GM19467 (cell line): ENCODE data around the gene LMNTD1.
"Not testable (repeated sequence)": the region's sequence is repeated elsewhere in the genome, so short reads cannot be mapped to it uniquely, and the experiment has no call there.

Experiments
- ATAC-seq: cut with Tn5 transposase; IDR thresholded peaks from one replicate; pipeline ENCODE4 v1.9.1; 2021; ENCODE audit warnings: mild to moderate bottlenecking, moderate library complexity; ENCODE audit not compliant: unreplicated experiment

Gene LMNTD1

GRCh38 chr12:25553098-25553497, at the start of gene LMNTD1:
Gene LMNTD1, minus strand, starts transcription at chr12:25553283. Its CDS starts 324 bp downstream, at chr12:25552959.
- ATAC-seq, result no peak

DNA sequence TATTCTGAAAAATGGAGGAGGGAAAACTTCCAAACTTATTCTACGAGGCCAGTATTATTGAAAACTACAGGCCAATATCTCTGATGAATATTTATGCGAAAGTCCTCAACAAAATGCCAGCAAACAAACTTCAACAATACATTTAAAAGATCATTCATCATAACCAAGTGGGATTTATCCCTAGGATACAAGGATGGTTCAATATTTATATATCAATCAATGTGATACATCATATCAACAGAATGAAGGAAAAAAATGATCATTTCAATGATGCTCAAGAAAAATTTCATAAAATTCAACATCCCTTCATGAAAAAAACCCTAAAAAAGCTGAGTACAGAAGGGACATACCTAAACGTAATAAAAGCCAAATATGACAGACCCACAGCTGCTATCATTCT, 45.9 kb upstream of the LMNTD1 start:
- ATAC-seq, result no peak

- not testable (repeated sequence) for ATAC-seq
Measured at GRCh38 chr12:25595496-25595895, 42.4 kb upstream of the LMNTD1 start.

- ATAC-seq, result no peak
Measured at GRCh38 chr12:25594376-25594775, 41.3 kb upstream of the LMNTD1 start.

GRCh38 chr12:25592725-25593495, 39.8 kb upstream of the LMNTD1 start:
- ATAC-seq, result no peak

- ATAC-seq, result no peak
Measured at GRCh38 chr12:25591144-25591543, 38.1 kb upstream of the LMNTD1 start.

DNA sequence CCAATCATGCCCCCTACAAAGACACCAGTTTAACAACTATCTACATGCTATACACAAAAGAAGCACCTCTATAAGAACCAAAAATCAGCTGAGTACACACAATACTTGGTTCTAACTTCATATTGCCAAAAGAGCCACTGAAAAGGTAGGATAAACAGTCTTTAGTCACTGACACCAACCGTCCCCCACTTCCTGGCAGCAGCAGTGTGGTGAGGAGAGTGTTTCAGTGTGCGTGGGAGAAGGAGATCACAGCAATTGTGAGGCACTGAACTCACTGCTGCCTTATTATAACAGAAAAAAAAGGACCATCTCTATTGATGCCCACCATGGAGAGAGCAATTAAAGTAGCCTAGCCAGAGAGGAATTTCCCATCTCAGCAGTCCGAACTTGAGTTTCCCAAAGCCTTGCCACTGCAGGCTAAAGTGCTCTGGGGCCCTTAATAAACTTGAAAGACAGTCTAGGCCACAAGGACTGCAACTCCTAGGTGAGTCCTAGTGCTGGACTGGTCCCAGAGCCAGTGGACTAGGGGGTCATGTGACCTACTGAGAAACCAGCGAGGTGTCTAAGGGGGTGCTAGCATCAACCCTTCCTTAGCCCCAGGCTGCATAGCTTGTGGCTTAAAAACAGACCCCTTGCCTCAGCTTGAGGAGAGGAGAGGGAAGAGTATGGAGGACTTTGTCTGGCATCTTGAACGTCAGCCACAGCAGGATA, 37.1 kb upstream of the LMNTD1 start:
- no peak for ATAC-seq

- no peak for ATAC-seq
Measured at GRCh38 chr12:25587346-25587745, 34.3 kb upstream of the LMNTD1 start.

GRCh38 chr12:25585662-25586061, 32.6 kb upstream of the LMNTD1 start:
- no peak for ATAC-seq

- no peak for ATAC-seq
Measured at GRCh38 chr12:25585021-25585523, 32.0 kb upstream of the LMNTD1 start.

DNA sequence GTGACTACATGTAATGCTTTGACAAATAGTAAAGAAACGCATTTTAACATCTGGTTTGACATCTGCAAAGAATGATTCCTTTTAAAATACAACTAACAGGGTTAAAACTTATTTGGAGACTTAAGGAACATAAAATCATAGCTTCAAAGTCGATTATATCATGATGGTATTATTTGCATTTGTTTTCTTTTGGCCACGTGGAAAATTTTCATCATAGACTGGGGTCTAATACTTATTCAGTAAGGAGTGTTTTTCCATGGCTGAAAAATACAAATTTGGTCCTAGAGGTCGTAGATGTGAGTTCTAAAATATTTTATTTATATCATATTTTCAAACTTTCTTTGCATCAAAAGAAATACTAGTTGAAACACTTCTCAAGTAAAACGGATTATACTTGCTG, 31.5 kb upstream of the LMNTD1 start:
- ATAC-seq, result no peak

DNA sequence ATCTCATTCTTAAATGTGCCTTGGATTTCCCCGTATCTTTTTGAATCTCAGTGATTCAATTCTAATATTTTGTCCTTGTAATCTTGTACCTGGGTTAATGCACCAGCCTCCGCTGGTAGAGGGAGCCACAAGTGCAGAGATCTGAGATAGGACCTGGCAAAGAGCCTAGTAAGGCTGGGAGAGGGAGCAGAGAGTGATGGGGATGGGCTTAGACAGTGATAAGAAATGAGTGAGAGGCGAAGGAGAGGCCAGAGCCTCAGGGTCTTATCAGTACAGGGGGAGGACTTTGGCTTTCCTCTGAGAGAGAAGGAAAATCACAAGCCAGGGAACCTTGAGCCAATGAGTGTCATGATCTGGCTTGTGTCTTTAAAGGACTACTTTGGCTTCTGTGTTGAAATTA, 30.5 kb upstream of the LMNTD1 start:
- no peak for ATAC-seq

GRCh38 chr12:25581067-25581466, 28.0 kb upstream of the LMNTD1 start:
- ATAC-seq, result no peak

- no peak for ATAC-seq
Measured at GRCh38 chr12:25578411-25579143, 25.5 kb upstream of the LMNTD1 start.

DNA sequence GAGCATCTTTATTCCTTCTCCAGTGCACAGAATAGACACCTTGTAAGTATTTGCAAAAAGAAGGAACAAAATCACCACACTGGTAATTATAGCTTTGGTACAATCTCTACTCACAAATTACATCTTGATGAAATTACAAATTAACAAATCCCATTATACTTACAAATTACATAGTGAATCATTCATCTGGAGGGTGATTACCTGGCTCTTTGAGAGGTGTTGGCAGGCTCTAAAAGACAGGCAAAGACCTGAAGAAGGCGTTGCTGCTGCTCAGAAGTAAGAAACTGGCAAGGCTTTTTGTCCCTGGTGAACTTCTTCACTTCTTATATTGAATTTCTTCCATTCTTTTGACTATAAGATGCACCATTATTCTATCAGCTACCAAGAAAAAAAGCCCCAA, 21.7 kb upstream of the LMNTD1 start:
- no peak for ATAC-seq

DNA sequence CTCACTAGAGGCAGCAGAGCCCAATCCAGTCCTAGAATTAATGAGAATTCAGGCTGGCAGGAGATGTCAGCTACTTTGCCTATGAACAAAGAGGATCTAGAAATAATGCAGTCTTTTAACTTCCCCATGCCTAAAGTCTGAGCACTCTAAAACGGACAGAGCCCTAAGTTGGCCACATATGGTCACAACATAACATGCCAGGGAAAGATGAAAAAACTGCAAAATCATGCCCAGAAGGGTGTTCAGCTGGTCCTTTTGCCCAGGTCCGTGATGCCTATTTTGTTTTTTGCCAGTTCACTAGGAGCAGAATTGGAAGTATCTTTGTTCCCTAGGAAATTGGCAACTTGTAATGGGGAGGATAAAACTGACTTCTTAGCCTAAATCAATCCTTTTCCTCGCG, 20.3 kb upstream of the LMNTD1 start:
- ATAC-seq, result no peak

DNA sequence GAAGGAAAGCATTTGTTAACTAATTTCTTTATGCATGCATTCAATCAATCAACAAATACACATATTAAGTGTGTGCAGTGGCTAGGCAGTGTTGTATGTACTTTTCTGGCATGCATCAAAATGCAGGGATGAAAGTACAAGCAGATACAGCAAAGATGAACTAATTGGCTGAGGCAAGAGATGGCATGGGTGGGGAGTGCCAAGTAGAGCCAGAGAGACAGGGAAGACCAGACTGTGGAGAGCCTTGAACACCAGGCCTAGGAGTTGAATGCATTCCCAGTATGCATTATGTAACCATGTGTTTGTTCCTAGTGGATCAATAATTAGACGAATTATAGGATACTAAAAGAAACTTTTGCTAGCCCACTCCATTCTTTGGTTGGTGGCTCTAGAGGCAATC, 17.3 kb upstream of the LMNTD1 start:
- ATAC-seq, result no peak

DNA sequence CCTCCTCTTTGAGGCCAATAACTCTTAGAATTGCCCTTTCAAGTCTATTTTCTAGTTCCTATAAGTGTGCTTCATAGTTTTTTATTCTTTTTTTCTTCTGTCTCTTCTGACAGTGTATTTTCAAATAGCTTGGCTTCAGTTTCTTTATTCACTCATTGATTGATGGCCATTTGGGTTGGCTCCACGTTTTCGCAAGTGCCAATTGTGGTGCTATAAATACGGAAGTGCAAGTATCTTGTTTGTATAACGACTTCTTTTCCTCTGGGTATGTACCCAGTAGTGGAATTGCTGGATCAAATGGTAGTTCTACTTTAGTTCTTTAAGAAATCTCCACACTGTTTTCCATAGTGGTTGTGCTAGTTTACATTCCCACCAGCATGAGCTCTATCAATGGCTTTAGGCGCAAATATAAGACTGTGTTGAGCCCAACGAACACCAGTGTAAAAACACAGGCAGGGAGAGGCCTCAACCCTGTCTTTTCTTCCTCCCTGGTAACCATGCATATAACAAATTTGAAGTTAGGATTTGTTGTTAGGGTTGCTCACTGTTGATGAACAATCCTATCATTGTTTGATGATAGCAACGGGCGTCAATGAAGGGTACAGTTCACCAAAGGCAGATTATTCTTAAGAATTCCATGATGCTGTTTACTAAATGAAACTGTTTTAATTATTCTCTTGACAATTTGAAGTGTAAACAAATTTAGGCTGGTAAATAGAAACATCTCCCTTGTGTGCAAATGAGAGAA, 13.3 kb upstream of the LMNTD1 start:
- no peak for ATAC-seq

DNA sequence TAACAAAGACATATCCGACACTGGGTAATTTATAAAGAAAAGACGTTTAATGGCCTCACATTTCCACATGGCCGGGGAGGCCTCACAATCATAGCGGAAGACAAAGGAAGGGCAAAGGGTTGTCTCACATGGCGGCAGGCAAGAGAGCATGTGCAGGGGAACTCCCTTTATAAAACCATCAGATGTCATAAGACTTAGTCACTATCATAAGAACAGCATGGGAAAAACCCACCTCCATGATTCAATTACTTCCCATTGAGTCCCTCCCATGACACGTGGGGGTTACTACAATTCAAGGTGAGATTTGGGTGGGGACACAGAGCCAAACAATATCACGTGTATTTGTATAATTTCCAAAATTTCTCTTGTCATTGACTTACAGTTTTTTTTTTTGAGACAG, 5.5 kb upstream of the LMNTD1 start:
- no peak for ATAC-seq

GRCh38 chr12:25557830-25558436, 4.8 kb upstream of the LMNTD1 start:
- ATAC-seq, result no peak
